ENCODE results near the gene IL1RAP.

Gene IL1RAP

GRCh38 chr3:190574473-190574872 is 60.6 kb downstream of the IL1RAP start:
- DNase-seq (ENCODE audit: low spot score): no peak

- no peak for DNase-seq (ENCODE audit: low spot score)
These were observed 61.7 kb downstream of the IL1RAP start for GRCh38 chr3:190575437-190576185.

- DNase-seq (ENCODE audit: low spot score): no peak
These were observed 63.3 kb downstream of the IL1RAP start for GRCh38 chr3:190577225-190577624.

- DNase-seq (ENCODE audit: low spot score): no peak
These were observed 65.7 kb downstream of the IL1RAP start for GRCh38 chr3:190579514-190580137.

- DNase-seq (ENCODE audit: low spot score): no peak
These were observed 66.5 kb downstream of the IL1RAP start for GRCh38 chr3:190580417-190580816.

- DNase-seq (ENCODE audit: low spot score): no peak
These were observed 67.2 kb downstream of the IL1RAP start for GRCh38 chr3:190581041-190581541.

GRCh38 chr3:190582667-190583066 is 68.8 kb downstream of the IL1RAP start:
- DNase-seq (ENCODE audit: low spot score): no peak

- DNase-seq (ENCODE audit: low spot score): no peak
These were observed 72.1 kb downstream of the IL1RAP start for GRCh38 chr3:190585805-190586630.

- no peak for DNase-seq (ENCODE audit: low spot score)
These were observed 72.7 kb downstream of the IL1RAP start for GRCh38 chr3:190586631-190587011.

GRCh38 chr3:190588570-190588969 is 74.7 kb downstream of the IL1RAP start:
- DNase-seq (ENCODE audit: low spot score): no peak

- no peak for DNase-seq (ENCODE audit: low spot score)
These were observed 75.4 kb downstream of the IL1RAP start for GRCh38 chr3:190589326-190589725.

- no peak for DNase-seq (ENCODE audit: low spot score)
These were observed 77.2 kb downstream of the IL1RAP start for GRCh38 chr3:190591080-190591479.

GRCh38 chr3:190593075-190593474 is 79.2 kb downstream of the IL1RAP start:
- DNase-seq (ENCODE audit: low spot score): no peak

GRCh38 chr3:190594171-190594570 is 80.3 kb downstream of the IL1RAP start:
- no peak for DNase-seq (ENCODE audit: low spot score)

- DNase-seq (ENCODE audit: low spot score): no peak
These were observed 81.4 kb downstream of the IL1RAP start for GRCh38 chr3:190595179-190595795.

GRCh38 chr3:190595807-190596206 is 81.9 kb downstream of the IL1RAP start:
- no peak for DNase-seq (ENCODE audit: low spot score)

GRCh38 chr3:190596349-190597285 is 82.7 kb downstream of the IL1RAP start:
- DNase-seq (ENCODE audit: low spot score): no peak

- DNase-seq (ENCODE audit: low spot score): no peak
These were observed 83.4 kb downstream of the IL1RAP start for GRCh38 chr3:190597291-190597690.

- no peak for DNase-seq (ENCODE audit: low spot score)
These were observed 87.7 kb downstream of the IL1RAP start for GRCh38 chr3:190601622-190602021.

GRCh38 chr3:190605385-190605784 is 91.5 kb downstream of the IL1RAP start:
- DNase-seq (ENCODE audit: low spot score): no peak

GRCh38 chr3:190606596-190606995 is 92.7 kb downstream of the IL1RAP start:
- no peak for DNase-seq (ENCODE audit: low spot score)

Measured in SK-N-DZ (cell line).